H1 (cell line): ENCODE measurements around the gene DGAT2. TPM values are rescaled to one million over a fixed set of nuclear protein-coding genes. Genes with fewer than 3 reads are reported as not detected.

ENCODE experiments used
- CTCF ChIA-PET: fragments of 300-600 bp; sonication (Branson Sonifier 250); formaldehyde crosslinking; loops from one replicate; lab custom pipeline; 2021; ENCODE audit not compliant: partially characterized antibody; lab: Charles Lee
- POLR2A ChIA-PET: fragments of 300-600 bp; sonication (Branson Sonifier 250); formaldehyde crosslinking; loops from one replicate; lab custom pipeline; 2021; ENCODE audit warnings: inconsistent platforms; ENCODE audit not compliant: partially characterized antibody; lab: Charles Lee
- DNase-seq, 2 experiments: peaks; one replicate each; pipeline versions ENCODE4 v3.0.0 to v3.0.0-alpha.2; 2010 to 2022; ENCODE audit warnings: low spot score in 2 of 2, low read depth in 1 of 2, mixed read lengths in 1 of 2
- FAIRE-seq: peaks from 2 replicates; lab custom pipeline; 2011; peaks lifted over from hg19 to GRCh38; lab: Jason Lieb, UNC
- H2AFZ ChIP-seq: 2 replicates; pipeline ENCODE4 v1.8.1; 2012; ENCODE audit warnings: low read length, inconsistent platforms
- H2AK5ac ChIP-seq: 2 replicates; pipeline ENCODE4 v1.6.1; 2013; ENCODE audit warnings: low read depth, low read length
- H2BK120ac ChIP-seq: replicated peaks from 2 replicates; pipeline ENCODE3; 2013; ENCODE audit warnings: low read depth, low read length, inconsistent platforms
- H2BK12ac ChIP-seq: 2 replicates; pipeline ENCODE4 v1.6.1; 2013; ENCODE audit warnings: low read depth, low read length
- H2BK15ac ChIP-seq: 2 replicates; pipeline ENCODE4 v1.6.1; 2013; ENCODE audit warnings: low read length
- H2BK20ac ChIP-seq: 2 replicates; pipeline ENCODE4 v1.6.1; 2013; ENCODE audit warnings: low read length
- H2BK5ac ChIP-seq: 2 replicates; pipeline ENCODE4 v1.6.1; 2013; ENCODE audit warnings: low read depth, low read length
- H3K14ac ChIP-seq: 2 replicates; pipeline ENCODE4 v1.6.1; 2013; ENCODE audit warnings: inconsistent platforms; ENCODE audit not compliant: insufficient read length
- H3K18ac ChIP-seq: 2 replicates; pipeline ENCODE4 v1.6.1; 2013; ENCODE audit warnings: low read length; ENCODE audit errors: extremely low read depth
- H3K23ac ChIP-seq: 2 replicates; pipeline ENCODE4 v1.6.1; 2013; ENCODE audit warnings: inconsistent platforms; ENCODE audit not compliant: insufficient read length
- H3K23me2 ChIP-seq: 2 replicates; pipeline ENCODE4 v1.6.1; 2013; ENCODE audit warnings: low read depth, low read length
- H3K27ac ChIP-seq: 2 replicates; pipeline ENCODE4 v1.6.1; 2011; ENCODE audit warnings: low read depth, low read length, inconsistent platforms
- H3K27me3 ChIP-seq, 4 experiments: replicated peaks in 1 of 4; 1 replicate in 1 of 4; 2 replicates in 3 of 4; pipeline versions ENCODE4 v1.6.1 to v1.8.1; 2011 to 2013; ENCODE audit warnings: low read length in 3 of 4, mild to moderate bottlenecking in 3 of 4, inconsistent platforms in 2 of 4, mixed read lengths in 2 of 4, moderate library complexity in 1 of 4; ENCODE audit not compliant: control insufficient read depth in 3 of 4, insufficient read depth in 3 of 4; ENCODE audit errors: extremely low read depth in 1 of 4
- H3K36me3 ChIP-seq, 4 experiments: 2 replicates each; pipeline versions ENCODE4 v1.6.1 to v1.8.1; 2011 to 2013; ENCODE audit warnings: mild to moderate bottlenecking in 4 of 4, low read length in 3 of 4, moderate library complexity in 2 of 4, control low read depth in 1 of 4, inconsistent platforms in 1 of 4; ENCODE audit not compliant: insufficient read depth in 4 of 4, control insufficient read depth in 2 of 4
- H3K4ac ChIP-seq: replicated peaks from 2 replicates; pipeline ENCODE3; 2013; ENCODE audit warnings: low read length, low read depth, mixed read lengths, inconsistent platforms; ENCODE audit not compliant: insufficient read length
- H3K4me1 ChIP-seq, 4 experiments: replicated peaks in 1 of 4; 1 replicate in 1 of 4; 2 replicates in 3 of 4; pipeline versions ENCODE4 v1.6.1 to v1.8.1; 2011 to 2013; ENCODE audit warnings: low read length in 3 of 4, inconsistent platforms in 2 of 4, mixed read lengths in 1 of 4; ENCODE audit not compliant: insufficient read depth in 4 of 4, control insufficient read depth in 3 of 4
- H3K4me2 ChIP-seq, 2 experiments: 2 replicates each; pipeline versions ENCODE4 v1.6.1 to v1.8.1; 2011 to 2013; ENCODE audit warnings: low read depth in 2 of 2, low read length in 2 of 2, control low read depth in 1 of 2, inconsistent platforms in 1 of 2, mild to moderate bottlenecking in 1 of 2; ENCODE audit not compliant: insufficient read depth in 1 of 2
- H3K4me3 ChIP-seq, 4 experiments: fragments of 200-600, 300-600 bp in 1 of 4; sonication (generic), shearing (Covaris generic), sonication (Bioruptor Twin) in 1 of 4; 2 replicates each; pipeline versions ENCODE4 v1.5.1 to v1.8.1; 2011 to 2016; ENCODE audit warnings: low read length in 4 of 4, low read depth in 3 of 4, control low read depth in 2 of 4, inconsistent platforms in 2 of 4, mild to moderate bottlenecking in 2 of 4, mixed read lengths in 1 of 4, moderate library complexity in 1 of 4; ENCODE audit not compliant: insufficient read depth in 2 of 4; ENCODE audit errors: extremely low read depth in 1 of 4
- H3K56ac ChIP-seq: replicated peaks from 2 replicates; pipeline ENCODE3; 2013; ENCODE audit warnings: low read depth, mild to moderate bottlenecking, mixed read lengths, low read length, inconsistent platforms; ENCODE audit not compliant: insufficient read length
- H3K79me1 ChIP-seq: 2 replicates; pipeline ENCODE4 v1.6.1; 2013; ENCODE audit warnings: low read depth, low read length, control low read depth
- H3K79me2 ChIP-seq, 2 experiments: 2 replicates each; pipeline versions ENCODE4 v1.6.1 to v1.8.1; 2012 to 2013; ENCODE audit warnings: low read length in 2 of 2, mild to moderate bottlenecking in 2 of 2, inconsistent platforms in 1 of 2; ENCODE audit not compliant: insufficient read depth in 2 of 2, control insufficient read depth in 1 of 2
- H3K9ac ChIP-seq, 4 experiments: replicated peaks in 1 of 4; 1 replicate in 1 of 4; 2 replicates in 3 of 4; pipeline versions ENCODE4 v1.6.1 to v1.8.1; 2011 to 2013; ENCODE audit warnings: low read depth in 3 of 4, low read length in 3 of 4, control low read depth in 2 of 4, mild to moderate bottlenecking in 2 of 4, moderate library complexity in 2 of 4, inconsistent platforms in 1 of 4; ENCODE audit errors: extremely low read depth in 1 of 4
- H3K9me3 ChIP-seq, 2 experiments: 2 replicates each; pipeline versions ENCODE4 v1.6.1 to v1.8.1; 2012 to 2013; ENCODE audit warnings: mild to moderate bottlenecking in 2 of 2, moderate library complexity in 2 of 2, control low read depth in 1 of 2, inconsistent platforms in 1 of 2, low read depth in 1 of 2, low read length in 1 of 2, mixed read lengths in 1 of 2; ENCODE audit not compliant: insufficient read depth in 2 of 2
- H4K20me1 ChIP-seq, 2 experiments: replicated peaks in 1 of 2; 2 replicates each; pipeline versions ENCODE3 to v1.8.1; 2011 to 2013; ENCODE audit warnings: inconsistent platforms in 2 of 2, low read length in 2 of 2, mild to moderate bottlenecking in 1 of 2; ENCODE audit not compliant: insufficient read depth in 2 of 2, control insufficient read depth in 1 of 2
- H4K5ac ChIP-seq: 2 replicates; pipeline ENCODE4 v1.6.1; 2013; ENCODE audit warnings: low read length, low read depth, mixed read lengths, inconsistent platforms; ENCODE audit not compliant: insufficient read length
- H4K8ac ChIP-seq: 2 replicates; pipeline ENCODE4 v1.8.0; 2013; ENCODE audit warnings: mild to moderate bottlenecking, moderate library complexity, low read length, inconsistent platforms; ENCODE audit not compliant: insufficient read depth; ENCODE audit errors: extremely low read depth
- H4K91ac ChIP-seq: replicated peaks from 2 replicates; pipeline ENCODE3; 2013; ENCODE audit warnings: low read length, mixed read lengths, inconsistent platforms; ENCODE audit not compliant: insufficient read length
- CBX5 ChIP-seq: fragments of 300-800, 300-1000 bp; sonication (generic); IDR thresholded peaks from 2 replicates; pipeline ENCODE4 v1.7.1; 2016; ENCODE audit warnings: antibody characterized with exemption, low read length, low read depth
- EGR1 ChIP-seq: IDR thresholded peaks from 2 replicates; pipeline ENCODE4 v1.6.1; 2011; ENCODE audit warnings: low read depth, low read length, borderline replicate concordance
- EZH2 ChIP-seq: fragments of 200-600 bp; sonication (generic); IDR thresholded peaks from 2 replicates; pipeline ENCODE4 v1.7.1; 2012; ENCODE audit warnings: low read depth, mild to moderate bottlenecking, moderate library complexity, low read length, inconsistent platforms; ENCODE audit not compliant: severe bottlenecking
- HDAC6 ChIP-seq: IDR thresholded peaks from one replicate; pipeline ENCODE4 v1.7.1; 2012; ENCODE audit warnings: low read depth, mild to moderate bottlenecking, inconsistent platforms, low read length, moderate library complexity
- KDM1A ChIP-seq: fragments of 200-600, 300-600 bp; sonication (generic); IDR thresholded peaks from 2 replicates; pipeline ENCODE4 v1.7.1; 2016; ENCODE audit warnings: mild to moderate bottlenecking, low read length, borderline replicate concordance
- MAFK ChIP-seq: IDR thresholded peaks from 2 replicates; pipeline ENCODE4 v1.6.1; 2012; ENCODE audit warnings: low read depth, mild to moderate bottlenecking, improper control_type of control experiment, low read length
- RBBP5 ChIP-seq: IDR thresholded peaks from 2 replicates; pipeline ENCODE4 v1.7.1; 2012; ENCODE audit warnings: low read depth, mild to moderate bottlenecking, inconsistent platforms, low read length, moderate library complexity, borderline replicate concordance
- SIN3A ChIP-seq, 2 experiments: IDR thresholded peaks in 1 of 2; conservative IDR thresholded peaks in 1 of 2; 2 replicates each; pipeline ENCODE4 v1.6.1; 2011 to 2012; ENCODE audit warnings: low read length in 2 of 2, improper control_type of control experiment in 1 of 2, low read depth in 1 of 2, mild to moderate bottlenecking in 1 of 2
- TBP ChIP-seq: IDR thresholded peaks from 2 replicates; pipeline ENCODE4 v1.6.1; 2011; ENCODE audit warnings: low read depth, low read length, improper control_type of control experiment
- YY1 ChIP-seq: IDR thresholded peaks from 2 replicates; pipeline ENCODE4 v1.6.1; 2011; ENCODE audit warnings: low read depth, mild to moderate bottlenecking, low read length
- WGBS, 2 experiments: shearing (Covaris generic) in 1 of 2; methylation state at CpG; one replicate each; pipeline versions ENCODE4 v1.1.6 to v1.1.7; 2013 to 2015; ENCODE audit warnings: low lambda C conversion rate in 2 of 2, mixed read lengths in 2 of 2, inconsistent platforms in 1 of 2, low coverage in 1 of 2, missing lambda C conversion rate in 1 of 2; ENCODE audit not compliant: insufficient replicate concordance in 2 of 2, insufficient coverage in 1 of 2, insufficient read length in 1 of 2; ENCODE audit errors: extremely low coverage in 1 of 2, missing lambda C conversion rate in 1 of 2; 5-methylcytosine and 5-hydroxymethylcytosine counted together
- polyA plus RNA-seq, 7 experiments: library from polyadenylated mRNA; depleted of rRNA in 3 of 7; stranded (reverse) in 5 of 7; unstranded in 2 of 7; fragments of >200 nt in 5 of 7; fragments of 200-250 nt in 2 of 7; gene quantifications; 1 replicate in 5 of 7; 2 replicates in 1 of 7; 4 replicates in 1 of 7; pipeline versions ENCODE4 v1.2.1 to v1.2.3, GENCODE V29; 2011 to 2013; ENCODE audit warnings: missing spikeins in 2 of 7, mixed read lengths in 2 of 7
- total RNA-seq: library from RNA; stranded (reverse); fragmentation: NEBNext Ultra II Directional; extraction: Animal tissue kit (Norgen Biotek cat#: 25700); gene quantifications from 2 replicates; pipeline ENCODE4 v1.2.1, GENCODE V29; 2021
- TF ChIP-seq, protein P1 (sequence below), 3 experiments: IDR thresholded peaks; 1 replicate in 2 of 3; 2 replicates in 1 of 3; pipeline versions ENCODE4 v1.5.1 to v1.6.1; 2011; ENCODE audit warnings: low read length in 3 of 3, mild to moderate bottlenecking in 3 of 3, inconsistent platforms in 2 of 3, low read depth in 1 of 3, moderate library complexity in 1 of 3; ENCODE audit not compliant: insufficient read depth in 1 of 3; ENCODE audit errors: control extremely low read depth in 1 of 3

DGAT2 gene
- total and polyA plus RNA-seq, 2 of the 8 experiments (the other 6 are each of a cell fraction or from before 2014, with no cell fraction given) = 3.2 to 5.9 TPM

GRCh38 chr11:75780888-75781287 lies 12.3 kb downstream of the DGAT2 start:
- no peak overlapping the region for H4K5ac ChIP-seq
- WGBS, 2 experiments = 92% methylated on average over 3 of the region's 3 CpGs; no CpG with 5 or more reads in 1 of the 2 experiments
- H2BK20ac ChIP-seq = no peak overlapping the region
- no peak overlapping the region for H4K8ac ChIP-seq
- no peak overlapping the region for H3K56ac ChIP-seq
- H3K4me2 ChIP-seq = no peak overlapping the region
- H3K36me3 ChIP-seq = no peaks in the 10 kb centered on the region
- no peaks in the 10 kb centered on the region for H3K79me1 ChIP-seq
- no peak overlapping the region for H3K27ac ChIP-seq
- H3K23me2 ChIP-seq = no peaks in the 10 kb centered on the region
- H3K27me3 ChIP-seq = no peaks in the 10 kb centered on the region
- no peak overlapping the region for H3K9ac ChIP-seq
- no peak overlapping the region for H2BK5ac ChIP-seq
- TF ChIP-seq MAFK (no peak), CBX5 (no peak), KDM1A (no peak), SIN3A (conservative IDR thresholded peaks at IDR 0.05 in 1 of 2, IDR thresholded peaks at IDR 0.05 in 1 of 2; ENCODE audit: low read depth in 1 of 2, low read length in 2 of 2) (no peak), HDAC6 (no peak), EZH2 (no peak), TBP (no peak), RBBP5 (no peak), YY1 (no peak), EGR1 (no peak)
- TF ChIP-seq, protein P1, sequence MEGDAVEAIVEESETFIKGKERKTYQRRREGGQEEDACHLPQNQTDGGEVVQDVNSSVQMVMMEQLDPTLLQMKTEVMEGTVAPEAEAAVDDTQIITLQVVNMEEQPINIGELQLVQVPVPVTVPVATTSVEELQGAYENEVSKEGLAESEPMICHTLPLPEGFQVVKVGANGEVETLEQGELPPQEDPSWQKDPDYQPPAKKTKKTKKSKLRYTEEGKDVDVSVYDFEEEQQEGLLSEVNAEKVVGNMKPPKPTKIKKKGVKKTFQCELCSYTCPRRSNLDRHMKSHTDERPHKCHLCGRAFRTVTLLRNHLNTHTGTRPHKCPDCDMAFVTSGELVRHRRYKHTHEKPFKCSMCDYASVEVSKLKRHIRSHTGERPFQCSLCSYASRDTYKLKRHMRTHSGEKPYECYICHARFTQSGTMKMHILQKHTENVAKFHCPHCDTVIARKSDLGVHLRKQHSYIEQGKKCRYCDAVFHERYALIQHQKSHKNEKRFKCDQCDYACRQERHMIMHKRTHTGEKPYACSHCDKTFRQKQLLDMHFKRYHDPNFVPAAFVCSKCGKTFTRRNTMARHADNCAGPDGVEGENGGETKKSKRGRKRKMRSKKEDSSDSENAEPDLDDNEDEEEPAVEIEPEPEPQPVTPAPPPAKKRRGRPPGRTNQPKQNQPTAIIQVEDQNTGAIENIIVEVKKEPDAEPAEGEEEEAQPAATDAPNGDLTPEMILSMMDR (IDR thresholded peaks at IDR 0.05; ENCODE audit: control extremely low read depth in 1 of 3, insufficient read depth in 1 of 3, low read depth in 1 of 3, low read length in 3 of 3) = no peak
- ChIA-PET POLR2A (interaction anchor here (0.6 to 1.1 kb wide), 2 partner anchors 209 to 987 kb away, joined by 3 read pairs; no protein-coding TSS in a partner anchor), CTCF (interaction anchor here (0.5 to 1.8 kb wide), 7 partner anchors 9 to 65 kb away, joined by 3 to 5 read pairs (median 4); no protein-coding TSS in a partner anchor)
- H3K23ac ChIP-seq = no peak overlapping the region
- H4K91ac ChIP-seq = no peak overlapping the region
- no peak overlapping the region for H3K18ac ChIP-seq
- H3K14ac ChIP-seq = no peak overlapping the region
- no peak overlapping the region for H3K4ac ChIP-seq
- H3K4me3 ChIP-seq = no peak overlapping the region
- DNase-seq (no peak), FAIRE-seq (no peak)
- H4K20me1 ChIP-seq = no peaks in the 10 kb centered on the region
- H2BK15ac ChIP-seq = no peak overlapping the region
- no peak overlapping the region for H2BK120ac ChIP-seq
- no peaks in the 10 kb centered on the region for H3K4me1 ChIP-seq
- no peak overlapping the region for H2AK5ac ChIP-seq
- H3K9me3 ChIP-seq = no peaks in the 10 kb centered on the region
- no peak overlapping the region for H2BK12ac ChIP-seq
- no peak overlapping the region for H2AFZ ChIP-seq
- H3K79me2 ChIP-seq = no peaks in the 10 kb centered on the region
